PC-9 (cell line): ENCODE results near the gene AKR1C3. TPM values are rescaled to one million over a fixed set of nuclear protein-coding genes. Genes with fewer than 3 reads are reported as not detected.

Source experiments
- BruUV-seq: library from RNA; stranded (reverse); fragments of 400-500 nt; replicated peaks from 2 replicates; lab custom pipeline; 2021; lab: Mats Ljungman, UMichigan
- CTCF ChIA-PET: fragments of 300-600 bp; sonication (Branson Sonifier 250); formaldehyde crosslinking; loops from one replicate; lab custom pipeline; 2022; ENCODE audit warnings: antibody characterized with exemption; lab: Charles Lee
- POLR2A ChIA-PET: fragments of 300-600 bp; sonication (Branson Sonifier 250); formaldehyde crosslinking; loops from one replicate; lab custom pipeline; 2022; ENCODE audit warnings: antibody characterized with exemption; ENCODE audit not compliant: unreplicated experiment; lab: Charles Lee
- DNase-seq, 2 experiments: peaks; one replicate each; pipeline versions ENCODE4 v3.0.0 to v3.0.0-alpha.2; 2015 to 2022; ENCODE audit warnings: mixed read lengths in 1 of 2
- H2AFZ ChIP-seq: fragments of 200-600 bp; sonication (generic); 2 replicates; pipeline ENCODE4 v1.8.1; 2017; ENCODE audit warnings: antibody characterized with exemption
- H3F3A ChIP-seq: fragments of 200-600 bp; sonication (generic); 2 replicates; pipeline ENCODE4 v1.8.1; 2017; ENCODE audit warnings: antibody characterized with exemption, mild to moderate bottlenecking, low read depth; ENCODE audit not compliant: insufficient read depth
- H3K27ac ChIP-seq: fragments of 200-600 bp; sonication (generic); 2 replicates; pipeline ENCODE4 v1.6.1; 2016; ENCODE audit warnings: mixed run types
- H3K27me3 ChIP-seq: fragments of 200-600 bp; sonication (generic); 2 replicates; pipeline ENCODE4 v1.6.1; 2016; ENCODE audit warnings: low read depth, mixed run types; ENCODE audit not compliant: insufficient read depth
- H3K36me3 ChIP-seq: fragments of 200-600 bp; sonication (generic); 2 replicates; pipeline ENCODE4 v1.6.1; 2016; ENCODE audit warnings: low read depth, mixed run types
- H3K4me1 ChIP-seq: fragments of 200-600 bp; sonication (generic); replicated peaks from 2 replicates; pipeline ENCODE4 v1.6.1; 2016; ENCODE audit warnings: mixed run types; ENCODE audit not compliant: insufficient read depth
- H3K4me2 ChIP-seq: fragments of 200-600 bp; sonication (generic); 2 replicates; pipeline ENCODE4 v1.6.1; 2017; ENCODE audit warnings: mixed run types
- H3K4me3 ChIP-seq: fragments of 200-600 bp; sonication (generic); 2 replicates; pipeline ENCODE4 v1.6.1; 2016; ENCODE audit warnings: mixed run types
- H3K79me2 ChIP-seq: fragments of 200-600 bp; sonication (generic); 2 replicates; pipeline ENCODE4 v1.6.1; 2017; ENCODE audit warnings: low read depth, mixed run types
- H3K9me2 ChIP-seq: fragments of 200-600 bp; sonication (generic); 2 replicates; pipeline ENCODE4 v1.8.1; 2017; ENCODE audit warnings: mild to moderate bottlenecking; ENCODE audit not compliant: insufficient read depth
- H3K9me3 ChIP-seq: fragments of 200-600 bp; sonication (generic); 2 replicates; pipeline ENCODE4 v1.8.1; 2016; ENCODE audit warnings: low read depth; ENCODE audit not compliant: insufficient read depth
- H4K20me1 ChIP-seq: fragments of 200-600 bp; sonication (generic); 2 replicates; pipeline ENCODE4 v1.8.1; 2017; ENCODE audit not compliant: insufficient read depth
- EZH2 ChIP-seq: fragments of 200-600 bp; sonication (generic); IDR thresholded peaks from 2 replicates; pipeline ENCODE4 v1.8.0; 2017; ENCODE audit warnings: antibody characterized with exemption, low read depth
- intact Hi-C: fragments of 100-400 bp; cut with micrococcal nuclease; formaldehyde crosslinking; loops from one replicate; pipeline ENCODE4 v1.10.0; 2022; ENCODE audit not compliant: unreplicated experiment
- total RNA-seq: library from RNA; stranded (reverse); gene quantifications from 2 replicates; pipeline ENCODE4 v1.2.3, GENCODE V29; 2021
- TF ChIP-seq, protein P1 (sequence below): fragments of 200-600 bp; sonication (generic); conservative IDR thresholded peaks from 2 replicates; pipeline ENCODE4 v1.6.1; 2017; ENCODE audit warnings: mixed run types, antibody characterized with exemption, mild to moderate bottlenecking, moderate library complexity

Gene AKR1C3
- total RNA-seq, 1 experiment from 2014 or later, result 1,870 TPM

DNA sequence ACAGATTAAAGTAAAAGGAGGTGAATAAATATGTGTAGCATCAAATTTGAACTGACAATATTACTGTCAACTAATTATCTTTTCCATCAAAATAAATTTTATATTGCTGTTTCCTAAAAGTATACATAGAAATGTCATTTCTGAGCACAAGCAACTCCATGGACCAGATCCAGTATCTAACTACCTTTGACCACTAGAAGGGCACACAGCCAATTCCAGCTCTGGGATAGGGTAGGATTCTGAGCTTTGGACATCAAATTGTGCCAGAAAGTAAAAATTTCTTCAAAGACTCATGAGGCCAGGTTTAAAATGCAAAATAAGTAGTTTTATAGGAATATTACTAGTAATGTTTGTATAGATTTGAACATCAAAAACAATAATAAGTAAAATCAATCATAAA lies 29.7 kb downstream of the AKR1C3 start:
- TF ChIP-seq, protein P1, sequence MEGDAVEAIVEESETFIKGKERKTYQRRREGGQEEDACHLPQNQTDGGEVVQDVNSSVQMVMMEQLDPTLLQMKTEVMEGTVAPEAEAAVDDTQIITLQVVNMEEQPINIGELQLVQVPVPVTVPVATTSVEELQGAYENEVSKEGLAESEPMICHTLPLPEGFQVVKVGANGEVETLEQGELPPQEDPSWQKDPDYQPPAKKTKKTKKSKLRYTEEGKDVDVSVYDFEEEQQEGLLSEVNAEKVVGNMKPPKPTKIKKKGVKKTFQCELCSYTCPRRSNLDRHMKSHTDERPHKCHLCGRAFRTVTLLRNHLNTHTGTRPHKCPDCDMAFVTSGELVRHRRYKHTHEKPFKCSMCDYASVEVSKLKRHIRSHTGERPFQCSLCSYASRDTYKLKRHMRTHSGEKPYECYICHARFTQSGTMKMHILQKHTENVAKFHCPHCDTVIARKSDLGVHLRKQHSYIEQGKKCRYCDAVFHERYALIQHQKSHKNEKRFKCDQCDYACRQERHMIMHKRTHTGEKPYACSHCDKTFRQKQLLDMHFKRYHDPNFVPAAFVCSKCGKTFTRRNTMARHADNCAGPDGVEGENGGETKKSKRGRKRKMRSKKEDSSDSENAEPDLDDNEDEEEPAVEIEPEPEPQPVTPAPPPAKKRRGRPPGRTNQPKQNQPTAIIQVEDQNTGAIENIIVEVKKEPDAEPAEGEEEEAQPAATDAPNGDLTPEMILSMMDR, result no peak
- TF ChIP-seq EZH2, result no peak
- Histone ChIP-seq H3K27ac (no peak overlapping the region), H3K79me2 (no peaks in the 10 kb centered on the region), H2AFZ (no peak overlapping the region), H3K4me3 (no peak overlapping the region), H3K9me3 (no peaks in the 10 kb centered on the region; the same call in 1 of the 2 replicates), H4K20me1 (no peaks in the 10 kb centered on the region), H3K4me2 (no peak overlapping the region), H3K9me2 (no peaks in the 10 kb centered on the region), H3K27me3 (no peaks in the 10 kb centered on the region), H3F3A (no peaks in the 10 kb centered on the region), H3K4me1 (peaks cover 9% of the 10 kb centered on the region), H3K36me3 (no peaks in the 10 kb centered on the region)
- POLR2A ChIA-PET, result no interaction called here
- CTCF ChIA-PET, result no interaction called here
- intact Hi-C loops, result no loop called here
- BruUV-seq, result no TSS peak
- no peak for DNase-seq

DNA sequence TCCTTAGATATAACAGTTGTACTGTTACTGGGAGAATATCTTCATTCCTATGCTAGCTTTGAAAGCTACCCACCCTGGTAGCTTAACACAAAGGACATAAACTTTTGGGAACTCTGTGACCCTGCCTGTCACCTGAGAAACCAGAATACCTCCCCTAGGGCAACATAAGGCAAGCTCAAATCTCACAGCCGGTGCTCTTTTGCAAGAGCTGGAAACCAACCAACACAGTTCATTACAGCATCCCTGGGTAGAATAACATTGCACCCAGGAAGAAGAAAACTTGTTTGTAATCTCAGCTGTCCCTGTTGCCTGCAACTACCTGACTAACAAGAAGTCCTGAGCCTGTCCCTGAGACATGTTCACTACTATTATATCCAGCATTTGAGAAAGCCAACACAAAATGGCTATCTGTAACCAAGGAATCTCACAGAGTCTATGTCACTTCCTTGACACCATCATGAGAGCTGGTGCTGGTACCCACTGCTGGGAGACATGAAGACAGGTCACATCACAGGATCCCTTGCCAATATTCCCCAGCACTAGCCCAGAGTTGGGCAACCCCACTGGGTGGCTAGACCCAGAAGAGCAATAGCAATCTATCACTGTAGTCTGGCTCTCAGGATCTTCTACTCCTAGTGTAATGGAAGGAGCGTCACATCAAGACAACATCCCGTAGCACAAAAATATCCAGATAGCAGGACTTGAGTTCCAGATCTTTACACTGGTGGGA lies 31.3 kb downstream of the AKR1C3 start:
- H4K20me1 ChIP-seq, result no peaks in the 10 kb centered on the region
- no peaks in the 10 kb centered on the region for H3K36me3 ChIP-seq
- intact Hi-C loops, result no loop called here
- no peaks in the 10 kb centered on the region for H3K79me2 ChIP-seq
- no peak for TF ChIP-seq EZH2
- TF ChIP-seq, protein P1, result no peak
- no peaks in the 10 kb centered on the region for H3K9me2 ChIP-seq
- no peak overlapping the region for H3K4me3 ChIP-seq
- H3K4me2 ChIP-seq, result peak overlapping the region; percentile 18; the same call in 1 of the 2 replicates
- no peaks in the 10 kb centered on the region; the same call in 1 of the 2 replicates for H3F3A ChIP-seq
- peaks cover 9% of the 10 kb centered on the region for H3K4me1 ChIP-seq
- DNase-seq, result peak; percentile 37 to 72
- BruUV-seq, result no TSS peak
- ChIA-PET POLR2A (interaction anchor here (0.6 to 0.7 kb wide), 3 partner anchors 17 to 278 kb away, joined by 3 to 5 read pairs (median 3); no protein-coding TSS in a partner anchor), CTCF (no interaction called here)
- H3K27ac ChIP-seq, result 0 out of 2 replicates have a peak overlapping the region, but pooled peaks have one; percentile 14
- H2AFZ ChIP-seq, result no peak overlapping the region
- H3K27me3 ChIP-seq, result no peaks in the 10 kb centered on the region
- no peaks in the 10 kb centered on the region for H3K9me3 ChIP-seq

DNA sequence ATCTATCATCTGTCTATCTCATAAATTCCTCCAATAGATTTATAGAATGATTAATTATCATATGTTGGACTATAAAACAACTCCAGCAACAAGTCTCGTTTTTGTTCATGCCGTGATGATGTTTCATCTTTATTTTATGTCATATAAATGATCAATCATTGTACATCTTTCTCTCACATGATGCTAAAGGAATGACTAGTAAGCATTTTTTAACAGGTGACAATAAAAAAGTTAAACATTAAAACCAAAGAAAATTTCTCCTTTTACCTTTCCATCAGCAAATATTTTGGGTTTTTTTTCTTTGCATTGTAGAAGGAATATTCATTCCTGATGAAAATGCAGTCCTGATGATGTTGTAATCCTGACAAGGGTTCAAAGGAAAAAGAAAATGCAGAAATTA lies 41.4 kb downstream of the AKR1C3 start:
- intact Hi-C loops, result no loop called here
- H4K20me1 ChIP-seq, result no peaks in the 10 kb centered on the region
- DNase-seq, result no peak
- no peaks in the 10 kb centered on the region for H3K9me2 ChIP-seq
- H3K4me1 ChIP-seq, result no peaks in the 10 kb centered on the region
- H3K4me3 ChIP-seq, result no peak overlapping the region
- no peaks in the 10 kb centered on the region for H3F3A ChIP-seq
- no peaks in the 10 kb centered on the region for H3K79me2 ChIP-seq
- H3K4me2 ChIP-seq, result no peak overlapping the region
- H3K36me3 ChIP-seq, result no peaks in the 10 kb centered on the region
- ChIA-PET POLR2A (no interaction called here), CTCF (no interaction called here)
- no peak overlapping the region for H3K27ac ChIP-seq
- H3K27me3 ChIP-seq, result no peaks in the 10 kb centered on the region
- no peak overlapping the region for H2AFZ ChIP-seq
- H3K9me3 ChIP-seq, result peaks cover 21% of the 10 kb centered on the region
- no TSS peak for BruUV-seq
- no peak for TF ChIP-seq EZH2
- TF ChIP-seq, protein P1, result no peak
